HG03025 (cell line): ENCODE measurements around the gene ADAMTS5.

Experiments used
- ATAC-seq: cut with Tn5 transposase; IDR thresholded peaks from one replicate; pipeline ENCODE4 v1.9.1; 2021; ENCODE audit warnings: mild to moderate bottlenecking, moderate library complexity; ENCODE audit not compliant: unreplicated experiment, low FRiP score

ADAMTS5 gene

DNA sequence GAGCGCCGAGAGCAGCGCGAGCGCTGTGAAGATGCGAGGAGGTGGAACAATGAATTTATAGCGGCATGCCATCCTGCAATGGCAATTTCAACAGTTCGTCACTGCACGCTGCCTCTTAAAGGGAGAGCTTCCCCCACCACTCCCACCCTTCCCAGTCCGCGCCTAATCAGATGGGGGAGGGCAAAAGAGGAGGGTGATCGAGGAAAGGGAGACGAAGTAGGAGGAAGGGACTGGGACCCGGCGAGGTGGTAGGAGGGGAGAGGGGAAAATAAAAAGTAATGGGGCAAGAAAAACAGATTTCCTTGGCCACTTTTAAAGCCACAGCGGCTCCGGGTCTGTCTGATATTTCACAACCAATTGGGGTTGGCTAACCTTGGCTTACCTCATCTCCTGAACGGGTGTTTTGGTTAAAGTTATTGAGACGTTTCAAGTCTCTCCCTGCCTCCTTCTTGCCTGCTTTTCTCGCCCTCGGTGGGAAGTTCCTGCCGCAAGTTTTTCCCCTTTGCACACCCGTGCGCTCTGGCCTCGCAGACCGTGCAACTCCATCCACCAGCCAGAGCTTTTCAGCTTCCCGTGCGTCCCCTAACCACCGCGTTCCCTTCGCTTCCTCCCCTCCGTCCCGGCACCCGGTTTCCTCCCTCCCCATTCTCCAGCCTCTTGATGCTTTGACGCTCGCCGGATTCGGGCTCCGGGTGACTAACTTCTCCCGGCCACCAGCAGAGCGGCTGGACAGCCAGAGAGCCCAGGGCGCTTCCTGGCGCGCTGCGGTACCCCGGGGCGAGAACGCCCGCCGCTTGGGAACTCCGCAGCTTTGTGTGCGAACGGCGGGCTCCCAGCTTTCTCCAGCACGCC, at the start of gene ADAMTS5:
Gene ADAMTS5, minus strand, starts transcription at position 27 of the 852 bp plus-strand sequence. CDS start 697 bp downstream, outside the sequence.
- ATAC-seq: no peak

DNA sequence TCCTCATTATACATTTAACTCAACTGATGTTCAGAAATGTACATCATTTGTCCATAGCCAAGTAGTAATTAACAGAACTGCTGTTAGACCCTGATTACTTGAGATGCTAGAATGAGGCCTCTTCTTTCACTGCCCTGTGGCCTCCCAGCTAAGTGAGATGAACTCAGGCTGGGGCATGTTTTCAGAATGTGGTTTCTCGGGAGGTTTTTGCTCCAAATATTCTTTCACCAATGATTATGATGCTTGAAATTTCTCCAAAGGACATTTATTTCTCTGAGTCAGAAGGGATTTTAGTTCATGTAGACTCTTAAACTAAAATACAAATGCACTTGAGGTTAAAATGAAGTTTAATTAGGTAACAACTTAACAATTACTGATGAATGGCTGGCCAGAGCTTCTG, 34.6 kb upstream of the ADAMTS5 start:
- no peak for ATAC-seq

GRCh38 chr21:26983576-26983975, 16.7 kb upstream of the ADAMTS5 start:
- no peak for ATAC-seq

- ATAC-seq: no peak
These were observed 15.9 kb upstream of the ADAMTS5 start for GRCh38 chr21:26982767-26983166.

DNA sequence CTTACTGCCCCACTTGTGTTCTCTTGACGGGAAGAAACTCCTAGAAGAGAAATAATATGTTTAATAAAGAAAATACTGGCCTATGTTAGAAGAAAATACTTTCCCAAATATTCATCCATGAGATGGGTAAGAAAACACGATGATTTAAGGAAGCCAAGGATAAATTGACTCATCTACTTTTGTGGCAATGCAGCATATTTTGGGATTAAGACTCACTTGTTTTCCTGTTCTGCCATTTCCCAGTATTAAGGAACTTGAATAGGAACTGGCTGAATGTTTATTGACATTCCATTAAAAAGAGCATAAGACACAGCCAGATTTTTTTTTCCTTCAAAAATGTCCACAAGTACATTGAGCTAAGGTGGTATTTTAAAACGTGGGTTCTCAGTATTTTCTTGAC, 10.9 kb upstream of the ADAMTS5 start:
- no peak for ATAC-seq

- no peak for ATAC-seq
These were observed 6.3 kb upstream of the ADAMTS5 start for GRCh38 chr21:26973226-26973625.

GRCh38 chr21:26972192-26972591, 5.3 kb upstream of the ADAMTS5 start:
- ATAC-seq: no peak

- ATAC-seq: no peak
These were observed 3.3 kb upstream of the ADAMTS5 start for GRCh38 chr21:26969971-26970725.

GRCh38 chr21:26966649-26967061, 233 bp downstream of the ADAMTS5 start:
- no peak for ATAC-seq

GRCh38 chr21:26965907-26966581, 844 bp downstream of the ADAMTS5 start:
- no peak for ATAC-seq

DNA sequence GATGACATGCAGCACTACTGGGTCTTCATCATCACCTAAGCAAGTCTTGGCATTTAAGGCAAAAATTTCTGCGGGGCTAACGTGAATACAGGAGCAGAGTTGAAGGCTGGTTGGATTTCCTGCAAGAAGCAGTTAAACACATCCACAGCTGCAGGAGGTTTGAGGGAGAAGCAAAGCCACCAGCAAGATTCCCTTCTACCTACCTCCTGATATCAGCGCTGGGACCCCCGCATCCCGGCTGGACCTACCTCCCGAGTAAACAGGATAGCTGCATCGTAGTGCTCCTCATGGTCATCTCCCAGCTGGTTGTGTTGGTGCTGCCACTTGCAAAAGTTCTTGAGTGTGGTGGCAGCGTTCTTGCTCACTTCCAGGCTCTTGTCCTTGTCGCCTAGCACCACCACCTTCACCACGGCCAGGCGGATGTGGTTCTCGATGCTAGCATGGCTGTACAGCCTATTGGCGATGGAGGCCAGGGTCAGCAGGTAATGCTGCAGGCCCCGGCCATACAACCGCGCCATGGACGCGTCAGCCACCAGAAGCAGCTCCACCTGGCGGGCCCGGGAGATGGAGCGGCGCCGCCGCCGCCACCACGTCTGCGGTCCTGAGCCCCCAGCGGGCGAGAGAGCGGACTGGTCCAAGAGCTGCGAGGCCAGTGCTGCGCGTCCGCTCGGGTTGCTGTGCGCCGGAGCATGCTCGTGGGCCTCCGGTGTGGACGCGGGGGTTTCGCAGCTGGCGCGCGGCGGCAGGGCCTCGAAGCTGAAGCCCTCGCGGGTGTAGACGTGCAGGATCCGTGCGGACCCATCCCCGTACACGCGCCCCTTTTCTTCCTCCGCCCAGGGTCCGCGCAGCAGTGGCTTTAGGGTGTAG, 1.6 kb downstream of the ADAMTS5 start:
- no peak for ATAC-seq

DNA sequence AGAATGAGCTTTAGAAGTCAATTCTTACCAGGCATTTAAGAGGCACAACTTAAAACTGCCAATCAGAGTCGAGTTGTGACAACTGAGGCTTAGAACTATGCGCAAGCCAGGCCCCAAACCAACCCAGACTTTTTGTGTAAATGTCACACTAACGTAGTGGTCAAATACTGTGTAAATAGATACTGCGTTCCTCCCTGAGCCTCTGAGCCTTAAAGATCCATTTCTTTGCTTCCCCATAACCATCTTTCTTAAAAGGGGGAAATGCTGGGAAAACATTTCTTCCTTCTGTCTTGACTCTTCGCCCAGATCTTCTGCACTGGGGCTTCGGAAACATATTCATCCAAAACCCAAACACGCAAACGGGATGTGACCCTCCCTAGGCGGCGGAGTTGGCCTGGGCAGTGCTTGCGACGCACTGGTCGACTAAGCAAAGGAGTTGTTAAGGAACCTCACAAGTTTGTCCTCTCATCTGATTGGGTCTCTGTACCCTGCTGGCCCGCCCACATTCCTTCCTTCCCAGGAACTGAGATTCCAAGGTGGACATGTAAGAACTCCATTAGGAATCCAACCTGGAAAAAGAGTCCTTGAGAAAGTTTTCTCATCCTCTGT, 2.6 kb downstream of the ADAMTS5 start:
- ATAC-seq: no peak

DNA sequence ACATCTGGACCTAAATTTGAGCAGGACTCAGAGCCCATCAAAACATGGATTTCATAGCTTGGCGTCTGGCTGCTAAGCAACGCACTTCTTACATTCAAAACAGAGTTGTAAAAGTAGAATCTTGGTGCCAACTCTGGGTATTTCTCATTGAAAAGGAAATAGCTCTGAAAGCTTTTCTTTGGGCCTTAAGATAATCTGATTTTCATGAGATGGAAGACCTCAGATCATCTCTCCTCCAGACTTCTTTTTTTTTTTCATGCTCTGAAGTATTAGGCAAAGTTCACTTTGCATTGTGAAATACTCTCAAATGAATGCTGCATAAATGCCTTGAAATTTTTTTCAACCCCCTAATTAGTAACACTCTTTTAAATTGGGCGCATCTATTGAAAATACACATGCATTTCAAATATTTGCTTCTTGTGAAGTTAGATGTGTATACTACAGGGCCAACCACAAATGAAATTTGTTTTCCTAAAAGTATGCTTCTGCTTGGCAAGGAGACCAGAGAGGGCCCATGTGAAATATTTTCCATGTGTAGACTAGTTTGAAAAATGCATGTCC, 4.2 kb downstream of the ADAMTS5 start:
- ATAC-seq: no peak

DNA sequence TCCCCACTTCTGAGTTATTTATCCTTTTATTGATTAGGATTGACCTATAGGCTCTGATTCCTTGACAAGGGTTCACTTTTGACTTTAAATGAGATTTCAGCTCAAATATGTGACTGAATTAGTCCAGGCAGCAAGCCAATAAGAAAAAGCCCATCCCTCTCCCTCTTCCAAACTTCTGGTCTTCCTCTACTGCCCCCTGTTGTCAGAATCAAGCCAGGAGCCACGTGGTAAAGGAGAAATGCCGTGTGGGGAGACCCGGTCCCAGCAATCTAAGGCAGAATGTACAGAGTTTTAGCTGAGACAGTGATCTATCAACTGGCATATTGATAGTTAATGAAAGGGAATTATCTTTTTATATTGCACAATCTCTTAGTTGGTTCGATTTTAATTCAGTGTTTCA, 5.2 kb downstream of the ADAMTS5 start:
- no peak for ATAC-seq

- no peak for ATAC-seq
These were observed 8.1 kb downstream of the ADAMTS5 start for GRCh38 chr21:26958788-26959187.

GRCh38 chr21:26956813-26957212, 10.1 kb downstream of the ADAMTS5 start:
- ATAC-seq: no peak

DNA sequence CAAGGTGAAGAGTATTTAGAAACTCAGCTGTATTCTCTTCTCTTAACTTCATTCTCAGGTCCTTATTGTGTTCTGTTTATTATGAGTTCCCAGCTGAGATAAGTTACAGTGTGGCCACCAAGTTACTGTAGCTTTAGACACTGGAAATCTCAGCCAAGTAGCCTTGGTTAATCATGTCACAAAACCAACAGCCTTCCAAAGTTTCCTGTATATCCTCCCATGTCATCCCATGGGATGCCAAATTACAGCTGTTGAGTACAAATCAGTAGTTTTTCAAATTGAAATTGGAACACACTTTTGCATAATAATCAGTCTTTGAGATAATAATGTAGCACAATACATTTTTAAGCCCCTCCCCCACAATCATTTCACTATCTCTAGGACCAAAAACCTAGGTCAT, 10.7 kb downstream of the ADAMTS5 start:
- no peak for ATAC-seq

GRCh38 chr21:26954662-26955121, 12.2 kb downstream of the ADAMTS5 start:
- no peak for ATAC-seq

- no peak for ATAC-seq
These were observed 14.4 kb downstream of the ADAMTS5 start for GRCh38 chr21:26952374-26953066.
